ENCODE data around the gene PGLYRP4.

The PGLYRP4 gene

GRCh38 chr1:153389973-153390879 lies 41.6 kb upstream of the PGLYRP4 start:
- no peak overlapping the region for H3K4me3 ChIP-seq (ENCODE audit: low read length)
- no peak for TF ChIP-seq ZNF274 (IDR thresholded peaks at IDR 0.05; ENCODE audit: low read depth, low read length)

DNA sequence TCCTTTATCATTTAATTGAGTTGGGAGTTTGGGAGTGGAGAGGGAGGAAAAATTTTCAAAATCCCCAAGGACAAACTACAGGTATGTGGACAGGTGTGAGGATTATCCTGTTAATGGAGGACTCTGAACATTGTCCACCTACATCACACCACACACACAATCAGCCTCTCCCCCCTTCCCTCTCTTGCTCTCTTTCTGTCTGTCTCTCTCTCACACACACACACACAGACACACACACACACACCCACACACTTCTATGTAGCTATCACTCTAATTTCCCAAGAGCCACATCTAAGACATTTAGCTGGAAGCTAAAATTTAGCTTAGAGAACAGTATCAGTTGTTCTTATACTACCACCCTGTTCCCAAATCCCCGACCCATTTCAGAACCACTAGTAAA lies 40.8 kb upstream of the PGLYRP4 start:
- no peak for TF ChIP-seq ZNF274 (IDR thresholded peaks at IDR 0.05; ENCODE audit: low read depth, low read length)
- H3K4me3 ChIP-seq (ENCODE audit: low read length): no peak overlapping the region

DNA sequence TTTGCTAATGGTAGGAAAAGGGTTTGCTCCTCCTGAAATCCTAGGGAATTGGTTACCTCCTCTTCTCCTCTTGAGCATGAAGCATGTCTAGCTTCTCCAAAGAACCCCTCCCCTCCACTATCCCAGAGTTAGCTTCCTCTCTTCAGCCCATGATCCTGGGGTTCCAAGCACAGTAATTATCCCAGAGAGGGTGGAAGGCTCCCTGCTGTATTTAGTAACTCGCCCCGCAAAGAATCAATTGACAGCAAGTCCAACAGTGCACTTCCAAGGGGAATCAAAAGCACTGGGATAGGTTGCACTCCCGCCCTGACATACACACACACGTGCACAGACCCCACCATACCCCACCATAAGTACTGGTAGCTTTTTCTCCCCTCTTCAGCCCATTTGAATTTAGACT lies 39.1 kb upstream of the PGLYRP4 start:
- no peak for TF ChIP-seq ZNF274 (IDR thresholded peaks at IDR 0.05; ENCODE audit: low read depth, low read length)
- no peak overlapping the region for H3K4me3 ChIP-seq (ENCODE audit: low read length)

DNA sequence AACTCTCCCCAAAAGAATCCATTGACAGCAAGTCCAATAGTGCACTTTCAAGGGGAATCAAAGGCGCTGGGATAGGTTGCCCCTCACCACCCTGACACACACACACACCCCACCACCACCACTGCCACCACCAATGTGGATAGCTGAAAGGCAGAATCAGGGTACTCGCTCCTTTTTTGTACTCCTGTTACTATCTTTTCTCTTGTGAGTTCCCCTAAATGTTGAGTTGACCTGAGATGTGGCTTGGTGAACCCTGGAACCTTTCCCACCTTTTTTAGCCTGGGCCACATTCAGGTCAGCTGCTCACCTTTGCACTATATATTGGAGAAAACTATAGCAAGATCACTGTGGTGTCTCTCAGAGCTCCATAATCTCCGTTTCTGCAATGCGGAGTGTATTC lies 38.4 kb upstream of the PGLYRP4 start:
- TF ChIP-seq ZNF274 (IDR thresholded peaks at IDR 0.05; ENCODE audit: low read depth, low read length): no peak
- H3K4me3 ChIP-seq (ENCODE audit: low read length): no peak overlapping the region

DNA sequence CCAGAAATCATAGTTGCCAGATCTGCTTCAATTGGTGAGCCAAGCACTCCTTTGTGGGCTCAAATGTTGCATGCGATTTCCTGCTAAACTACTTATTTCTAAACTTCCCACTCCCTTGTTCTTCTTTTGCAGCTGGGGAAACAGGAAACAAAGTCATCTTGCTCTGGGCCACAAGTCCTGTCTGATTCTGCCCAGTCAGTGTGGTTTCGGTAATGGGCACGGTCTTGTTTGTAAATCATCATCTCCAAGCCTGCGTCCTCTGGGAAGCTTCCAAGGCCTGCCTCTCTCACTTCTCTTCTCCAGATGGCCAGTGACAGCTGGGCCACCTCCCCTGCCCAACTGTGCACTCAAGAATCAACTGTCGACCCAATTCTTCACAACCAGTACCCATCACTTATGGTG lies 37.9 kb upstream of the PGLYRP4 start:
- TF ChIP-seq ZNF274 (IDR thresholded peaks at IDR 0.05; ENCODE audit: low read depth, low read length): no peak
- no peak overlapping the region for H3K4me3 ChIP-seq (ENCODE audit: low read length)

DNA sequence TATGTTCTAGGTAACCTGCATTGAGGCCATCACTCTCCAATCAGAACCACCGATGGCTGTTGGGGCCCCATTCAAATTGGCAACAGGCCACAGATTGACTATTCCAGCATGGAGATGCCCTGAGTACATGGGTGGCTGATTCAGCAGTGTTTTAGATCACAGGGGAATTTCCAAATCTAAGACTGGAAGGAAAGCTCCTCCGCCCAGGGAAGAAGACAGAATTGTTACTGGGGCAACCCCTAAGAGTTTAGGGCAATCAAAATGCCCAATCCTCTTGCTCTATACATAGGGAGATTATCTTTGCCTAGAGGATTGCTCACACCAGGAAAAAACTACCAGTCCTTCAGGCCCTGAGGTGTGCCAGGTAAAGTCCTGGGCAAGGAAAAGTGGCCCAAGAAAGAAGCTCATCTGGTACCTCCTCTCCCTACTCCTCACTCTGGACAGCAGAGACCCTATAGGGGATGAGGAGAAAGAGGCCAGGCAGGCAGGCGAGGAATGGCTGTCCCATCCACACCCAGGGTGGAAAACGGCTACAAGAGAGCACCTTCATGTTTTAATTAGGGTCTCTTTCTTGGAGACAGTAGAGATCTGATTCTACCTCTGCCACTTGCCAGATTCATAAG lies 36.4 kb upstream of the PGLYRP4 start:
- no peak for TF ChIP-seq ZNF274 (IDR thresholded peaks at IDR 0.05; ENCODE audit: low read depth, low read length)
- H3K4me3 ChIP-seq (ENCODE audit: low read length): no peak overlapping the region

DNA sequence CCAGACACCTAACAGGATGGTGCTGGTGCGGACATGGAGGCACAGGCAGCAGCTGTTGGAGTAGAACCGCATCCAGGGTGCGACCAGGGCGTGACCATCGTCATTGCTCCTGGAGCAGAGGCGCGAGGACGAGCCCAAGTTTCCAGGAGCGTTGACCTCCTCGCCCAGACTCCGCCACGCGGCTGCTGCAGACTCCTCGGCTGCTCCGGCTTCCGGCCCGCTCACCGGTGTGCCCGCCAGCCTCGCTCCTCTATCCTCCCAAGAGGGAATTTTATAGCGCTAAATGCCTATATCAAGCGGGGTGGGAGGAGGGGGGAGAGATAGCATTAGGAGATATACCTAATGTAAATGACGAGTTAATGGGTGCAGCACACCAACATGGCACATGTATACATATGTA lies 32.1 kb upstream of the PGLYRP4 start:
- H3K4me3 ChIP-seq (ENCODE audit: low read length): no peak overlapping the region
- no peak for TF ChIP-seq ZNF274 (IDR thresholded peaks at IDR 0.05; ENCODE audit: low read depth, low read length)

DNA sequence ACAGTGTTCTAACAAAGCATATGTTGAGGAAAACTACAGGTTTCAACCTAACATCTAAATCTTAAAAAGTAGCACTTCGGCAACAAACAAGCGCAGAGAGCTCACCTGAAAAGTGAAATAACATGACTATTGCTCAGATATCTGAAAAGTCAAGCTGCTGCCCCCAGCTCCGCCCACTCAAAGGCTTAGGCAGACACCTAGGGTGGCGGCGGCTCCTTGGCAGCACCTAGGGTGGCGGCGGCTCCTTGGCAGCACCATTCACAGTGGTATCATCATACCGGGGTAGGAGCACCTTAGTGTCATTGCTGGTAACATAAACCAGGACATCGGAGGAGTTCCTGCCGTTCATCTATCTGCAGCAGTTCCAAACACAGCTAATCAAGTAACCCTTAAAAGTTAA lies 30.9 kb upstream of the PGLYRP4 start:
- no peak for TF ChIP-seq ZNF274 (IDR thresholded peaks at IDR 0.05; ENCODE audit: low read depth, low read length)

GRCh38 chr1:153375511-153375910 lies 26.9 kb upstream of the PGLYRP4 start, which contains the start of gene S100A12:
Gene S100A12 (minus strand): TSS chr1:153375621. CDS start chr1:153374592, 1,029 bp downstream.
- no peak within 1 kb of the TSS for H3K4me3 ChIP-seq (ENCODE audit: low read length)
- TF ChIP-seq ZNF274 (IDR thresholded peaks at IDR 0.05; ENCODE audit: low read depth, low read length): no peak

More for the DNA sequence above, 30.9 kb upstream of the PGLYRP4 start:
- H3K4me3 ChIP-seq (ENCODE audit: low read length): no peak overlapping the region

DNA sequence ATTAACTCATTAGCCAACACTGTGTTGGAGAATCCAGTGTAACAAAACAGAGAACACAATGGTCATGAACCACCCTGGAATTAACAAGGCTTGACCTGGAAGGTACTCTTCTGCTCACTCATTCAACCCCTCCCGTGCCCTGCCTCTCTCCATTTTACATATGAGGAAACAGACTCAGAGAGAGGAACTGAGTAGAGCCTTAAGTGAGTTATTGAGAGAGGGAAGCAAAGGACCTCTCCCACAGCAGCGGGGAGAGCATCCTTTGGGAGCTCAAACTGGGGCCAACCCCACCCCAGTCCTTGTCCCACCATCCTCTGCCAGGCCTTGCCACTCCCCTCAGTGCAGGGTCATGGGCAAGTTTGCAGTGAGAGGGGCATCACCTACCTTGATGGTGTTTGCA lies 25.4 kb upstream of the PGLYRP4 start:
- no peak for TF ChIP-seq ZNF274 (IDR thresholded peaks at IDR 0.05; ENCODE audit: low read depth, low read length)

DNA sequence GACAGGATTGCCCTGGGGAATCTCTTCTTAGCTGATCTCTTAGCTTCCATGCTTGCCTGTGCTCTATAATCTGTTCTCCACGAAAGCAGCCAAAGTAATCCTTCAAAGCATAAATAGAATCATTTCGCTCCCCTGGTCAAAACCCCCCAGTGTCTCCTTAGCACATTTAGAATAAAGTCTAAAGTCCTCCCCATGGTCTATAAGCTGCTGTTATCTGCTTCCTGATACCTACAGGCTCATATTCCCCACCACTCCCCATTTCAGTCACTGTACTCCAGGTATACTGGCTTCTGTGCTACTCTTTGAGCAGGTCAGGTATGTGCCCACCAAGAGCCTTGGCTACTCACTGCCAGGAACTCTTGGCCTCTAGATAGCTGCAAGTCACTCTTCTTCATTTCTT lies 23.9 kb upstream of the PGLYRP4 start:
- TF ChIP-seq ZNF274 (IDR thresholded peaks at IDR 0.05; ENCODE audit: low read depth, low read length): no peak
- no peak overlapping the region for H3K4me3 ChIP-seq (ENCODE audit: low read length)

More for the DNA sequence above, 25.4 kb upstream of the PGLYRP4 start:
- no peak overlapping the region for H3K4me3 ChIP-seq (ENCODE audit: low read length)

DNA sequence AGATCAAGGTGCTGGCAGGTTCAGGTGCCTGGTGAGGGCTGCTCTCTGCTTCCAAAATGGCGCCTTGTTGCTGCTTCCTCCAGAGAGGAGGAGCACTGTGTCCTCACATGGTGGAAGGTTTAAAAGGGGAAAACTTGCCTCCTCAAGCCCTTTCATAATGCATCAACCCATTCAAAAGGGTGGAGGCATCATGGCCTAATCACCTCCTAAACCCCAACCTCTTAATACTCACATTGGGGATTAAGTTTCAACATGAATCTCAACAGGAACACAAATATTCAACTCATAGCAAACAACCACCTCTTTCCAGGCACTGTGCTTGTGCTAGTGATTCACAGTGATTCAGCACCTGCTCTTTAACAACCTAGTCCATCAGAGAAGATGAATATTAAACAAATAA lies 22.6 kb upstream of the PGLYRP4 start:
- no peak for TF ChIP-seq ZNF274 (IDR thresholded peaks at IDR 0.05; ENCODE audit: low read depth, low read length)
- H3K4me3 ChIP-seq (ENCODE audit: low read length): no peak overlapping the region

GRCh38 chr1:153370146-153370545 lies 21.5 kb upstream of the PGLYRP4 start:
- no peak for TF ChIP-seq ZNF274 (IDR thresholded peaks at IDR 0.05; ENCODE audit: low read depth, low read length)

DNA sequence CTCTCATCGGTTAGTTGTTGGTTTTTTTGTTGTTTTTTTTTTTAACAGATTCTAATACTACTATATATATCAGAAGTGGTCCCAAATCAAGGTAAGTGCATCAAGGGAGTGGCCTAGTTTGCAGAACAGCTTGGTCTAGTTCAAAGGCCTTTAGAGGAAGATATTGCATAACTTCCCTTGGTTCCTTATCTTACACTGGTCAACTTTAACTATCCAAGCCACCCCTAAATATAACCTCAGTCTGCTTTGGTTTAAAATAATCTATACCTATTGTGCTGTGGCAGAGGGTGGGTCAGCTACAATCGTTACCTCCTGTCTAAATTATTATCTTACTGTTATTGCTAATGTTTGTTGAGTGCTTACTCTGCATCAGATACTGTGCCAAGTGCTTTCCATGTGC lies 19.9 kb upstream of the PGLYRP4 start:
- no peak overlapping the region for H3K4me3 ChIP-seq (ENCODE audit: low read length)
- TF ChIP-seq ZNF274 (IDR thresholded peaks at IDR 0.05; ENCODE audit: low read depth, low read length): no peak

More at GRCh38 chr1:153370146-153370545, 21.5 kb upstream of the PGLYRP4 start:
- no peak overlapping the region for H3K4me3 ChIP-seq (ENCODE audit: low read length)

GRCh38 chr1:153367090-153367489 lies 18.4 kb upstream of the PGLYRP4 start:
- no peak for TF ChIP-seq ZNF274 (IDR thresholded peaks at IDR 0.05; ENCODE audit: low read depth, low read length)
- H3K4me3 ChIP-seq (ENCODE audit: low read length): no peak overlapping the region

Measured in GM08714 (cell line).